Fibroblast of lung (primary cell): ENCODE data around the gene CCL13.

Experiments
- CTCF ChIP-seq, 2 donors: IDR thresholded peaks in 1 of 2; conservative IDR thresholded peaks in 1 of 2; 1 replicate in 1 of 2; 2 replicates in 1 of 2; pipeline ENCODE4 v1.5.1; 2011 to 2012; ENCODE audit warnings: low read length in 2 of 2, control low read depth in 1 of 2, inconsistent platforms in 1 of 2, low read depth in 1 of 2, mild to moderate bottlenecking in 1 of 2
- EZH2 ChIP-seq: IDR thresholded peaks from 2 replicates; pipeline ENCODE4 v1.5.1; 2012; ENCODE audit warnings: low read length, control low read depth, mild to moderate bottlenecking; ENCODE audit errors: missing control alignments

GRCh38 chr17:34356194-34356593 lies at the start of gene CCL13:
- TF ChIP-seq CTCF (conservative IDR thresholded peaks at IDR 0.05 in 1 of 2, IDR thresholded peaks at IDR 0.05 in 1 of 2; ENCODE audit: low read depth in 1 of 2, low read length in 2 of 2) = no peak
- no peak for TF ChIP-seq EZH2
